Sigmoid colon (tissue), 7 donors: ENCODE measurements around the gene LPP. TPM values are rescaled to one million over a fixed set of nuclear protein-coding genes. Genes with fewer than 3 reads are reported as not detected.

Experiments used
- DNase-seq: peaks from one replicate; pipeline ENCODE4 v3.0.0-alpha.2; 2019
- H3K27ac ChIP-seq, 4 donors: fragments of 200-600 bp; sonication (generic); one replicate each; pipeline ENCODE4 v1.5.1; 2016 to 2019; ENCODE audit warnings: mild to moderate bottlenecking in 1 of 4
- H3K27me3 ChIP-seq, 3 donors: fragments of 200-600 bp; sonication (generic); one replicate each; pipeline ENCODE4 v1.5.1; 2019; ENCODE audit warnings: mild to moderate bottlenecking in 1 of 3
- H3K36me3 ChIP-seq, 4 donors: fragments of 200-600 bp; sonication (generic); one replicate each; pipeline ENCODE4 v1.5.1; 2016 to 2019
- H3K4me1 ChIP-seq, 4 donors: fragments of 200-600 bp; sonication (generic); one replicate each; pipeline ENCODE4 v1.5.1; 2017 to 2019
- H3K4me3 ChIP-seq, 4 donors: fragments of 200-600 bp; sonication (generic); one replicate each; pipeline ENCODE4 v1.5.1; 2017 to 2019; ENCODE audit warnings: mild to moderate bottlenecking in 2 of 4, moderate library complexity in 1 of 4
- H3K9me3 ChIP-seq, 4 donors: fragments of 200-600 bp in 3 of 4; sonication (generic) in 3 of 4; one replicate each; pipeline versions ENCODE4 v1.5.1 to v1.6.1; 2013 to 2019
- CTCF ChIP-seq, 4 experiments: fragments of 450-650 bp in 3 of 4; fragments of 200-600 bp in 1 of 4; IDR thresholded peaks; one replicate each; pipeline ENCODE4 v1.5.1; 2016 to 2019; ENCODE audit warnings: antibody characterized with exemption in 4 of 4, mild to moderate bottlenecking in 3 of 4, moderate library complexity in 2 of 4
- EP300 ChIP-seq, 4 donors: sonication (generic); formaldehyde crosslinking; IDR thresholded peaks; one replicate each; pipeline ENCODE4 v1.6.1; 2017; ENCODE audit warnings: antibody characterized with exemption in 4 of 4
- POLR2A ChIP-seq, 2 donors: fragments of 450-650 bp; IDR thresholded peaks; one replicate each; pipeline ENCODE4 v1.6.1; 2016; ENCODE audit warnings: antibody characterized with exemption in 2 of 2, mild to moderate bottlenecking in 2 of 2, moderate library complexity in 2 of 2
- POLR2AphosphoS5 ChIP-seq, 4 donors: sonication (generic); formaldehyde crosslinking; IDR thresholded peaks; one replicate each; pipeline ENCODE4 v1.6.1; 2017; ENCODE audit warnings: antibody characterized with exemption in 4 of 4
- WGBS, 2 donors: extraction: QIAGEN DNeasy Blood & Tissue Kit; methylation state at CpG; one replicate each; pipeline ENCODE4 v1.1.7; 2013; 5-methylcytosine and 5-hydroxymethylcytosine counted together
- intact Hi-C: fragments of 100-400 bp; cut with DNase I; formaldehyde crosslinking; loops from one replicate; pipeline ENCODE4 v1.15.1; 2023
- polyA plus RNA-seq, 3 donors: library from polyadenylated mRNA; stranded (reverse); fragments of 200-250 nt; gene quantifications; one replicate each; pipeline ENCODE4 v1.2.3, GENCODE V29; 2013
- total RNA-seq, 4 donors: library from RNA; depleted of rRNA; stranded (reverse); fragments of >200 nt; gene quantifications; one replicate each; pipeline ENCODE4 v1.1.0, GENCODE V29; 2016
- donor health status: healthy with polysubstance abuse.
- donor health status: Bipolar disorder and iron deficiency.
- donor health status: healthy.

Gene LPP
- total and polyA plus RNA-seq, 7 donors: 5.3 to 1,773 (median 824) TPM

GRCh38 chr3:188680605-188681004 lies 526.6 kb downstream of the LPP start:
- peak overlapping the region in 3 of 4 donors; percentile 60 to 76 (median 64) for H3K27ac ChIP-seq
- DNase-seq: no peak
- peaks cover 0 to 69% (median 61%) of the 10 kb centered on the region in 4 donors for H3K4me1 ChIP-seq
- H3K9me3 ChIP-seq: no peaks in the 10 kb centered on the region
- intact Hi-C loops: no loop called here
- H3K36me3 ChIP-seq: no peaks in the 10 kb centered on the region
- WGBS, 2 donors: 73 to 92% methylated on average over 3 of the region's 3 CpGs
- H3K4me3 ChIP-seq: no peak overlapping the region
- no peaks in the 10 kb centered on the region for H3K27me3 ChIP-seq
- no peak for TF ChIP-seq POLR2A (IDR thresholded peaks at IDR 0.05)
- TF ChIP-seq CTCF (IDR thresholded peaks at IDR 0.05): no peak
- no peak for TF ChIP-seq POLR2AphosphoS5 (IDR thresholded peaks at IDR 0.05)
- TF ChIP-seq EP300 (IDR thresholded peaks at IDR 0.05): no peak

- DNase-seq: no peak
- no peaks in the 10 kb centered on the region for H3K27me3 ChIP-seq
- H3K9me3 ChIP-seq: no peaks in the 10 kb centered on the region
- H3K4me3 ChIP-seq: no peak overlapping the region
- WGBS, 2 donors: 89 to 95% methylated on average over 4 of the region's 4 CpGs
- H3K27ac ChIP-seq: peak overlapping the region in 3 of 4 donors; percentile 42 to 76 (median 60)
- H3K36me3 ChIP-seq: no peaks in the 10 kb centered on the region
- TF ChIP-seq EP300 (IDR thresholded peaks at IDR 0.05) (no peak), CTCF (IDR thresholded peaks at IDR 0.05) (no peak), POLR2A (IDR thresholded peaks at IDR 0.05) (no peak), POLR2AphosphoS5 (IDR thresholded peaks at IDR 0.05) (no peak)
- peaks cover 0 to 83% (median 70%) of the 10 kb centered on the region in 4 donors for H3K4me1 ChIP-seq
- intact Hi-C loops: no loop called here
Observed at GRCh38 chr3:188682316-188682715, 528.4 kb downstream of the LPP start.

GRCh38 chr3:188683032-188683521 lies 529.1 kb downstream of the LPP start:
- H3K4me1 ChIP-seq: peaks cover 0 to 88% (median 69%) of the 10 kb centered on the region in 4 donors
- intact Hi-C loops: no loop called here
- no peaks in the 10 kb centered on the region for H3K9me3 ChIP-seq
- H3K27me3 ChIP-seq: no peaks in the 10 kb centered on the region
- peak overlapping the region in 3 of 4 donors; percentile 42 to 76 (median 60) for H3K27ac ChIP-seq
- 74 to 80% methylated on average over 3 of the region's 3 CpGs for WGBS, 2 donors
- no peaks in the 10 kb centered on the region for H3K36me3 ChIP-seq
- TF ChIP-seq EP300 (IDR thresholded peaks at IDR 0.05): peak in 1 of 4 donors; percentile 63
- no peak for TF ChIP-seq POLR2A (IDR thresholded peaks at IDR 0.05)
- TF ChIP-seq POLR2AphosphoS5 (IDR thresholded peaks at IDR 0.05): peak in 2 of 4 donors; percentile 16 to 44
- no peak for DNase-seq
- no peak overlapping the region for H3K4me3 ChIP-seq

GRCh38 chr3:188684276-188684675 lies 530.3 kb downstream of the LPP start:
- intact Hi-C loops: no loop called here
- no peaks in the 10 kb centered on the region for H3K27me3 ChIP-seq
- H3K4me3 ChIP-seq: no peak overlapping the region
- peaks cover 0 to 88% (median 71%) of the 10 kb centered on the region in 4 donors for H3K4me1 ChIP-seq
- no peaks in the 10 kb centered on the region for H3K36me3 ChIP-seq
- DNase-seq: no peak
- no peaks in the 10 kb centered on the region for H3K9me3 ChIP-seq
- TF ChIP-seq POLR2AphosphoS5 (IDR thresholded peaks at IDR 0.05) (no peak), EP300 (IDR thresholded peaks at IDR 0.05) (no peak), POLR2A (IDR thresholded peaks at IDR 0.05) (no peak), CTCF (IDR thresholded peaks at IDR 0.05) (no peak)
- H3K27ac ChIP-seq: peak overlapping the region in 1 of 4 donors; percentile 76
- WGBS, 2 donors: 69 to 98% methylated on average over 2 of the region's 2 CpGs

- H3K9me3 ChIP-seq: no peaks in the 10 kb centered on the region
- TF ChIP-seq CTCF (IDR thresholded peaks at IDR 0.05): no peak
- no peak for TF ChIP-seq EP300 (IDR thresholded peaks at IDR 0.05)
- TF ChIP-seq POLR2A (IDR thresholded peaks at IDR 0.05): no peak
- TF ChIP-seq POLR2AphosphoS5 (IDR thresholded peaks at IDR 0.05): no peak
- H3K36me3 ChIP-seq: no peaks in the 10 kb centered on the region
- H3K4me1 ChIP-seq: peaks cover 0 to 88% (median 70%) of the 10 kb centered on the region in 4 donors
- no peak overlapping the region for H3K4me3 ChIP-seq
- H3K27ac ChIP-seq: peak overlapping the region in 2 of 4 donors; percentile 14 to 15
- WGBS, 2 donors: 98 to 100% methylated on average over 1 of the region's 1 CpG
- no peak for DNase-seq
- H3K27me3 ChIP-seq: no peaks in the 10 kb centered on the region
- intact Hi-C loops: no loop called here
Observed at GRCh38 chr3:188685789-188686188, 531.8 kb downstream of the LPP start.
